Non-pigmented ciliary epithelial cell (primary cell): ENCODE measurements around the gene CBLC.

Experiments
- DNase-seq: peaks from one replicate; pipeline ENCODE4 v3.0.0-alpha.2; 2010; ENCODE audit warnings: low read depth

The CBLC gene

DNA sequence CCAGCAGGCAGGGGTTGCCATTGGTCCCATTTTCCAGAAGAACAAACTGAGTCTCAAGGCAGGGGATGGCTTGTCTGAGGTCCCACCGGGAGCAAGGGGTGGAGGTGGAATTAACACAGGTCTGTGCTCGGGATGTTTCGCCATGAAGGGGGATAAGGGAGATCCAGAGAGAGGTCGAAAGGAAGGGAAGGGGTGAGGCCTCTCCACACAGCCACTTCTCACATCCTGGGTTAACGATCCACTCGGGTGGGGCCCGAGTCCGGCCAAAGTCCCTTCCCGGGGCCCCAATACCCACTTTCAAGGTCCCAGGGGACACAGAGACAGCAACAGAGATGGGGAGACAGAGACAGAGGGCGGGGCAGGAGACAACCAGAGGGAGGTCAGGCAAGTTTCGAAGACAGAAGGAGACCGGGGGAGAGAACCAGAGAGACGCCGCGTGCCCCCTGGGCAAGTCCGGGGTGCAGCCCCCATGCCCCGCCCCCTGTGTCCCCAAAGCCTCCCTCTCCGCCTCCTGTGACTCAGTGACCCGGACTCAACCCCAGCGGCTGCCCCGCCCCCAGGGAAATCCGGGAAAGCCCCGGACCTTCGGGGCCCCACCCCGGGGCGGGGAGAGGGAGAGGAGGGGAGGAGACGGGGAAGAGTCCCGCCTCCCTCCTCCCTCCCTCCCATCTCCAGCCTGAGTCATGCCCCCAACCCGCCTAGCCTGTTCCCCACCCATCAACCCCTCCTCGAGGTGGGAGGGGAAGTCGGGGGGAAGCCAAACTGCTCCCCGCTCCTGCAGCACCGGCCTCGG is 30.5 kb upstream of the CBLC start:
- peak; percentile 76 for DNase-seq

DNA sequence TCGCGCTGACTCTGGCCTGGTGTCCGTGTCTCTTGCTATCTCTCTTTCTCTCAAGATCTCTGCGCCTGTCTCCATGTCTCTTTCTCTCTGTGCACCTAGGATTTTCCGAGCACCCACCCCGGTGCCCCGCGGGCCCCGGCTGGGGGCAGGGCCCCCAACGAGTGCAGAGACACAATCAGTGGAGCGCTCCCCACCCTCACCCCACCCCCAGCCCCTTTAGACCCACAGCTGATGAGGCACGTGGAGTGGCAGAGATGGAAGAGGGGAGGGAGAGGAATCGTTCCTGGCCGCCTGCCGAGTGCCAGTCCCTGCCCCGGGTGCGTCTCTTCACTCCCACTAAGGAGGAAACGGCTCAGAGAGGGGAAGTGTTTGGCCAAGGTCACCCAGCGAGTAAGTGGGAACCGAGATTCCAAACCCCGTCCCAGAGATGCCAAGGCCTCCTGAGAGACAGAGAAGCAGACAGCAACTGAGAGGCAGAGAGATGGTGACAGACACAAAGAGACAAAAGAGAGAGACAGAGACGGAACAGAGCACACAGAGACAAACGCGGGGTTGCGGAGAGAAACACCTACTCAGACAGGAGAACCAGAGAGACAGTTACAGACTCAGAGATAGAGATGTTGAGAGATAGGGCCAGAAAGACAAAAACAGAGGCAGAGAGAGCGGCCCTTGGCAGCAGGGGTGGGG is 29.8 kb upstream of the CBLC start:
- no peak for DNase-seq

DNA sequence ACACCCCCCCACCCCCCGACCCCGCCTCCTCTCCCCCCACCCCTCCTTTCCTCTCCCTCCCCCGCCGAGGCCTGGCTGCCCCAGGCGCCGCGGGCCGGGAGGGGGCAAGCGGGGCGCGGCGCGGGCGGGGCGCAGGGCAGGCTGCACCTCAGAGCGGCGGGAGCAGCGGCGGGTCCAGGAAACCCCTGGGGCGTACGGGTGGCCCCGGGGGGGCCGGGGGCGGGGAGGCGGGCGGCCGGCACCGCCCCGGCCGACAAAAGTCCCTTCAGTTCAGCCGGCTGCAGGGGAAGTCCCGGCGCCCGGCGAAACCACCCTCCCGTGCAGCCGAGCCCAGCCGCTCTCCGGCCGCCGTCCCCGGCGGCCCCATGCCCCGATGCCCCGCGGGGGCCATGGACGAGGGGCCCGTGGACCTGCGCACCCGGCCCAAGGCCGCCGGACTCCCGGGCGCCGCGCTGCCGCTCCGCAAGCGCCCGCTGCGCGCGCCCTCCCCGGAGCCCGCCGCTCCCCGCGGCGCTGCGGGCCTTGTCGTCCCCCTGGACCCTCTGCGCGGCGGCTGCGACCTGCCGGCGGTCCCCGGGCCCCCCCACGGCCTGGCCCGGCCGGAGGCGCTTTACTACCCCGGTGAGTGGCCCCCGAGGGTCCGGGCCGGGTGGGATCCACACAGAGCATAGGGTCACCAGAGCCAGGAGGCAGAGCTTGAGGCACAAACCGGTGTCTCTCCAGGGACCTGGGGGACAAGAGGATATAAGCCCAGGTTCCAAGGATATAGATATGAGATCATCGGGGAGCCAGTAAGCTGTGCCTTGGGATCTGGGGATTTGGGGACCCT is 29.1 kb upstream of the CBLC start, which contains the start of gene BCL3:
Gene BCL3, plus strand, starts transcription at position 283 of the 829 bp plus-strand sequence. Its CDS starts 83 bp downstream, at position 366.
- DNase-seq: no peak

DNA sequence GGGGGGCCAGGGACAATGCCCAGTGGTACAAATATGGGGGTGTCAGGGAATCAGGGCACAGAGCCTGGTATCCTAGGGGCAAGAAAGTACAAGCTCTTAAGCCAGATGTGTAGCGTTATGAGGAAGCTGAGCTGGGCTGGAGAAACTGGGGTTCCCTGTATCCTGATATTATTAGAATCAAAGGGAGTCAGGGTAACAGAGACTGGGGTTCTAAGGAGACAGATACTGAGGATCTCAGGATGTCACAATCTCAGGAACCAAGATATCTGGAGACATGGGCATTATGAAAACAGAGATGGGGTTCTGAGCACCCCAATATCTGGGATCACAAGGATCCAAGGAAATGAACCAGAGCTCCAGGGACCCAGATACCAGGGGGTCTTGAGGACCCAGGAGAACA is 28.4 kb upstream of the CBLC start:
- DNase-seq: no peak

DNA sequence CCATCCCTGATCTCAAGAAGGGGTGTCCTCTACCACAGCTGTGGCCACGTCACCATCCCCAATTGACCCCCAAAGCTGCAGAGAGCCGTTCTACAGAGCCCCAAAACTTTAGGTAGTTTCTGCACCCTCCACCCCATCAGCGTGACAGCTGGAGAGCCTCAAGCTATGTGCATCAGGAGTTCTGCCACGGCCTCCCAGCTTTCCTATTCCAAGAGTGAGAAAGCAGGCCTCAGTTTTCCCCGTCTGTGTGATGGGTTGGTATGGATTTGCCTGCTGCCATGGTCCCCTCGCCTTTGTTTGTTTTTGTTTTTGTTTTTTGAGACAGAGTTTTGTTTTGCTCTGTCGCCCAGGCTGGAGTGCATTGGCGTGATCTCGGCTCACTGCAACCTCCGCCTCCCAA is 27.7 kb upstream of the CBLC start:
- no peak for DNase-seq

DNA sequence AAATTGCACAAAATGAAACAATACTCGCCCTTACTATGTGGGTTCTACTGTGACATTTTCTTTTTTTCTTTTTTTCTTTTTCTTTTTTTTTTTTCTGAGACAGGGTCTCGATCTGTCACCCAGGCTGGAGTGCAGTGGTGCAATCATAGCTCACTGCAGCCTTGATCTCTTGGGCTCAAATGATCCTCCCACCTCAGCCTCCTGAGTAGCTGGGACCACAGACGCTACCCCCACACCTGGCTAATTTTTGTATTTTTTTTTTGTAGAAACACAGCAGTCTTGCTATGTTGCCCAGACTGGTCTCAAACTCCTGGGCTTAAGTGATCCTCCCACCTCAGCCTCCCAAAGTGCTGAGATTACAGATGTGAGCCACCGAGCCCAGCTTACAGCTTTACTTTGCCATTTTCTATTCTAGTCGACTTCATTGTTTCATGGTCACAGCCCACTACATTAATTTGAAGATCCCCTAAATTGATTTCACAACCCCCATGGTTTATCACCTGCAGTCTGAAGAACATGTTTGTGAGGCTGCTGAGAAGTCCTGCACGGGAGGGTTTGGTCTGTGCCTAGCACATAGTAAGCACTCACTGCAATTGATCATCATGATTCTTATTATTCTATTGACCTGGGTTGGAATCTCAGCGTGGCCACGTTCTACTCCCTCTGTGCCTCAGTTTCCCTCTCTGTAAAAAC is 25.4 kb upstream of the CBLC start:
- DNase-seq: no peak

DNA sequence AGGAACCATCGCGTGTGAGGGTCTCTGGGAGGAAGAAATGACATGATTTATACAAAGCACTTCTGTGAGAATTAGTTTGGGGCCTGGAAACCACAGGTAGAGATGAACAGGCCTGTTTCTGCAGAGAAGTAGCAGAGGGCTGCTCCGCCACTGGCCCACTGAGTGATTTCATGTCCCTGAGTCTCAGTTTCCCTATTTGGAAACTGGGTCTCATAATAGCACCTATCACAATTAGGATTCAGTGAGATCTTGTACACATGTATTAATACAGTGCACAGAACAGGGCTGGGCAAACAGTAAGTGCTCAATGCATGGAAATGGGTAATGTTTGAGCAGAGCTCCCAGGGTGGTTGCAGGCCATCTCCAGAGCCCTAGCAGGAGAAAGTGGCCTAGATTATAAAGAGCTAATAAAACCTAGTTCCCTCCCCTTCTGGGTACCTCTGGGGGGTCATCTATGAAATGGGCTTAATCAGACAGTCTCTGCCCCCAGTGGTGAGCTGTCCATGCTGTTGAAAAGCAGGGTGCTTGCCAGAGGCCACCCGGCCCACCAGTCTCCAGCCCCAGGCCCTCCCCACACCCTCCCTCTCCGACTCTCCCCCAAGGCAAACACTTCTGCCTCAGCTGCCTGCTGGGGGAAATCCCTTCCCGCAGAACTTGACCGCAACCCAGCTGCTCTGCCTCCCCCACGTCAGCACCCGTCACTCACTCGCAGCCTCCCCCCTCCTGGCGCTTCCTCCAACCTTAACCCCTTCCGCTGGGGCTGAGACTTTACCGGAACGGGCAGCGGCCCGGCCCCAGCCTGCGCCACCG is 24.7 kb upstream of the CBLC start:
- peak; percentile 89 for DNase-seq

DNA sequence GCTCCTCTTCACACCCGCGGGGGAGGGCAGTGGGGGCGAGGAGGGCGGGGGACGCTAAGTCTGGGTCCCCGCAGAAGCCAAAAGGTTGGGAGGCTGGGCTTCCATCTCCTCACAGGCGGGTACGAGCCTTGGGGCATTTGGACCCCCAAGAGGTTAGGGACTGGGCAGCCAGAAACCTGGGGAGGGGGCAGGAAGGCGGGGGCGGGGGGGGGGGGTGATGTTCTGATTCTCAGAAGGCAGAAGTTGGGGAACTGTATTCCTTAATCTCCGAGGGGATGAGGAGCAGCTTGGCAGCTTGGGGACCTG is 24.1 kb upstream of the CBLC start:
- no peak for DNase-seq

DNA sequence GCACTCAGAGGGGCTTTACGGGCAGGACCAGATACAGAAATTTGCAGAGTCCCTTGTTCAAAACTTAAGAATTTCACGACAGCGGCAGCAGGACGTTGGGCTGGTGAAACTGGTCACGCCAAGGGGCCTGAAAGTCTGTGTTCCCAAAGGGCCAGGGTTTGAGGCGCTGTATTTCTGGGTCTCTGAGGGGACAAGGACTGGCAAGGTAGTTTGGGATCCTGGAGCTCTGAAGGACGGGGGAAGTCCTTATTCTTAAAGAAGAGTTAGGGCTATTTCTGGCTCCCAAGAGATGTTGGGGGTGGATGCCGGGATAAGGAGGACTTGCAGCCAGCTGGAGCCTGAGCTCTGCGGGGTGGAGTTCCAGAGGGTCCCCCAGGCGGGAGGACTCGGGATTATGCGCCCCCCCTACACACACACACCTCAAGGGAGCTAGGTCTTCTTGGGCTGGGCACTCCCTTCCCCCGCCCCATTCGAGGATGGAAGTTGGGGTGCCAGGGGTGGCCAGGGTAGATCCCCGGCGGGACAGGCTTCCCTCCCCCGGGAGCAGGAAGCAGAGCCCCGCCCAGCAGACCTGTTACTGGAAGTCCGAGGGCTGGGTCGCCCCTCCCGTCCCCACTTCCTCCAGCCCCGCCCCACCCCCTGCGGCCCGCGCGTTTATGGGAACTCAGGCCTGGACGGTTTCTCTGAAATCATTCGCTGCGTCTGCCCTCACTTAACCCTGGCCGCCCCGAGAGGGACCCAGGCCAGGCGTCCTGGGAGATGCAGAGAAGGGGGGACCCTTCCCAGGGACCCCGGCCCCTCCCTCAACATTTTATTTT is 23.5 kb upstream of the CBLC start:
- no peak for DNase-seq

DNA sequence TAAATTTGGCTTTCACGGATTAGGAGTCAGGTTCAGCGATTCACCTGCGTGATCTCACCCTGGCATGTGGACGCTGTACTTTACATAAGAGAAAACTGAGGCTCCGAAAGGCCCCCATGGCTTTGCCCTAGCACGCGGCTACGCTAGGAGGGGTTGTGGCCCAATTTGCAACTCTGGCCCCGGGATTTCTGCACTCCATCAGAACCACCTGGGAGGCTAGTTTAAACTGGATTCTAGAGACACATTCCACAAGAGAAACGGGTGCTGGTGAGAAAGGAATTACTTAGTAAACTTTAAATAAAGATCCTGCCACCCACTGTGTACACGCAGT is 23.0 kb upstream of the CBLC start:
- no peak for DNase-seq

DNA sequence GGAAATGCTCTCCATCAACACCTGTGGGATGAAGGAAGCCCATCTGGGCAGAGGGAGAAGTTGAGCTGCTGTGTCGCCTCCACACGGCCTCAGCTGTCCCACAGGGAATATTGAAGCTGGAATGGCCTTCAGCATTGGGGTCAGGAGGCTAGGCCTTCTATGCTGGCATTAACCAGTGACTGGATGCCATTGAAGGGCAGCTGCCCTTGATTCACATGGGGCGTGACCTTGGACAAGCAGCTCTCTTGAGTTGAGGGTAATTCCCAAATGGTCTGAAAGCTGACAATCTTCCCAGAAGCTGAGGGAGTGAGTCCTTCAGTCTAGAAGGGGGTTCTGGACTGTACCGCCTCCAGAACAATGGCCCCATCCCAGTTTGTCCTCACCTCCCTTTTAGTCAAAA is 22.5 kb upstream of the CBLC start:
- DNase-seq: no peak

DNA sequence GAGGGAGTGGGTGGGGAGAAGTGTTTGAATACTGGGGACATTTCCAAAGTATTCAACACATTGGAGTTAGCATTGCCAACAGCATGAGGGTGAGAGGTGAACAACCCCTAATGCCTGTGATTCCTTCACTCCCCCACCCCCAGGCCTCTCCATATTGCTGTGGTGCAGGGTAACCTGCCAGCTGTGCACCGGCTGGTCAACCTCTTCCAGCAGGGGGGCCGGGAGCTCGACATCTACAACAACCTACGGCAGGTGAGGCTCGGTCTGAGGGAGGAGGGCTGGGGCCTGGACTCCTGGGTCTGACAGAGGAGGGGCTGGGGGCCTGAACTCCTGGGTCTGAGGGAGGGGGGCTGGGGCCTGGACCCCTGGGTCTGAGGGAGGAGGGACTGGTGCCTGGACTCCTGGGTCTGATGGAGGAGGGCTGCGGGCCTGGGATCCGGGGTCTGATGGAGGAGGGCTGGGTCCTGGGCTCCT is 21.6 kb upstream of the CBLC start:
- DNase-seq: no peak

DNA sequence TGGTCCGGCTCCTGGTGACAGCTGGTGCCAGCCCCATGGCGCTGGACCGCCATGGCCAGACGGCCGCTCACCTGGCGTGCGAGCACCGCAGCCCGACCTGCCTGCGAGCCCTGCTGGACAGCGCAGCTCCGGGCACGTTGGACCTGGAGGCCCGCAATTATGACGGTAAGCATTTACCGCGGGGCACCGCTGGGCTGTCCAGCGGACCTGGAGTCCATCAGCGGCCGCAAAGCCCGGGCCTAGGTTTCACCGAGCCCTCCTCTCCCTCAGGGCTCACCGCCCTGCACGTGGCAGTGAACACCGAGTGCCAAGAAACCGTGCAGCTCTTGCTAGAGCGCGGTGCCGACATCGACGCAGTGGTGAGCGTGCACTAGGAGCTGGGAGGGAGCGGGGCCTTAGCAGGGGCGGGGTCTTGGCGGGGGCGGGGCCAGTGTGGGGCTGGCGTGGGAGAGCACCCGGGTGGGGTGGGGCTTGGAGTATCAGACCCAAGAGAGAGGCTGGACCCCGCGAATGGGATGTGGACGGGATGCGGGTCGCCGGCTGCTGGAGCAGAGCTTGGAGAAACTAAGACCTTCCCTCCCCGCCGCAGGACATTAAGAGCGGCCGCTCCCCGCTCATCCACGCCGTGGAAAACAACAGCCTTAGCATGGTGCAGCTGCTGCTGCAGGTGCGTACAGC is 20.5 kb upstream of the CBLC start:
- no peak for DNase-seq

DNA sequence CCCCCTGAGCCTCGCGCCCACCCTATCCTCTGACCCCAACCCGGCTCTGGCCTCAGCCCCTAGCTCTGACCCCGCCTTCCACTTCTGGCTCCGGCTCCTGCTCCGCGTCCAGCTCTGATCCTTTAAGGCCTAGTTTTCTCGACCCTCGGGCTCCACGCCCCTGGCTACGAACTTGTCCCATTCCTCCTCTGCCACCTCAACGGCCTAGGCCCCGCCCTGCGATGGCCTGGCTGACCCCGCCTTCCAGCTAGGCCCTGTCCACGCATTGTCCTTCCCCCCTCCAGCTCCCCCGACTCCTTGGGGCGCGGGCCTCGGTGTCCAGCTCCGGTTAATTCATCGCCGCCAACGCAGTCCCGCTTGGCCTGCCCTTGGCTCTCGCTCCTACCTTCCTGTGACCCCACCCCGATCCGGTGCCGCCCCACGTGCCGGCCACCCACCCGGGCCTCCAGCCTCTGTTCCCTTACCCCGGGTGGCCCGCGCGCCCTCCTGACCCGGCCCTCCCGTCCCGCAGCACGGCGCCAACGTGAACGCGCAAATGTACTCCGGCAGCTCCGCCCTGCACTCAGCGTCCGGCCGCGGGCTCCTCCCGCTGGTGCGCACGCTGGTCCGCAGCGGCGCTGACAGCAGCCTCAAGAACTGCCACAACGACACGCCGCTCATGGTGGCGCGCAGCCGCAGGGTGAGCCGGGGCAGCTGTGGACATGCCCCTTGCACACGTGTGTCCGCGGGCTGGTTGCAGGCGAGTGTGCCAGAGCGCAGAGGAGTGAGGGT is 19.8 kb upstream of the CBLC start:
- no peak for DNase-seq

DNA sequence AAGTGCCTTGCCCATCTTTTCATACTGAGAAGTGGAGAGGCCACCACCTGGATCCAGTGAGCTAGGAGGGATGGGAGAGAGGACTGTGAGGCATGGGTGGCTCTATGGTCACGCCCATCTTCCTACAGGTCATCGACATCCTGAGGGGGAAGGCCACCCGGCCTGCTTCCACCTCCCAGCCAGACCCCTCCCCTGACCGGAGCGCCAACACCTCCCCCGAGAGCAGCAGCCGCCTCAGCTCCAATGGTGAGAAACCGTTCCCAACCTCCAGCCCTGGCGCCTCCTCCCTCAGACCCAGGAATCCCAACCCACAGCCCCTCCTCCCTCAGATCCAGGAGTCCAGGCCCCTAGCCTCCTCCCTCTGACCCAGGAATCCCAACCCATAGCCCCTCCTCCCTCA is 19.1 kb upstream of the CBLC start:
- DNase-seq: no peak

DNA sequence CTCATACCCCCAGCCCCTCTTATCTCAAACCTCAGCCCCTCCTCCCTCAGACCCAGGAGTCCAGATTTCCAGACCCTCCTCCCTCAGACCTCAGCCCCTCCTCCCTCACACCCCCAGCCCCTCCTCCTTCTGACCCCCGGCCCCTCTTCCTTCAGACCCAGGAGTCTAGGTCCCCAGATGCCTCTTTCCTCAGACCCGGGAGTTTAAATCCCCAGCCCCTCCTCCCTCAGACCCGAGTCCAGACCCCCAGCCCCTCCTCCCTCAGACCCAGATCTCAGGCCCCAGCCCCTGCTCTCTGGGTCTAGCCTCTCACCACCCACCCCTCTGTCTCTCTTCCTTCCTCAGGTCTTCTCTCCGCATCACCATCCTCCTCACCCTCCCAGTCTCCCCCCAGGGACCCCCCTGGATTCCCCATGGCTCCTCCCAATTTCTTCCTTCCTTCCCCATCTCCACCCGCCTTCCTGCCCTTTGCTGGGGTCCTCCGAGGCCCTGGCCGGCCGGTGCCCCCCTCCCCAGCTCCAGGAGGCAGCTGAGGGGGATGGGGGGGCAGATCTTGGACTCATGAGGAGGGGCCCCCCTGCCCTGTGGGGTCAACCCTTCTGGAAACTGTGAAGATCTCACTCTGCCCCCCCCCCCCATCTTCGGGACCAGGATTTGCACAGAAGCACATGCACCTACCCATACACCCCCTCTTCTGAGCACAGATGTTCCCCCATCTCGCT is 18.4 kb upstream of the CBLC start:
- no peak for DNase-seq

DNA sequence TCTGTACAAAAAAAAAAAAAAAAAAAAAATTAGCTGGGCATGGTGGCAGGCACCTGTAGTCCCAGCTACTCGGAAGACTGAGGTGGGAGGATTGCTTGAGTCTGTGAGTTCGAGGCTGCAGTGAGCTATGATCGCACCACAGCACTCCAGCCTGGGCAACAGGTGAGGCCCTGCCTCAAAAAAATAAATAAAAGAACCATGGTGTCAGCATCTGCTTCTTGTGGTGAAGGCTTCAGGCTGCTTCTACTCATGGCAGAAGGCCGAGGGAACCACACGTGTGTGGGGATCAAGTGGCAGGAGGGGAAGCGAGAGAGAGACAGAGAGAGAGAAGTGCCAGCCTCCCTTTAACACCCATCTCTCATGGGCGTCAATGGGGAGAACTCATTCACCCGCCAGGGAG is 15.7 kb upstream of the CBLC start:
- no peak for DNase-seq
